Left ventricle myocardium superior (tissue), 1 donor: Measurements from ENCODE around the gene KIF13A. TPM values are rescaled to one million over a fixed set of nuclear protein-coding genes. Genes with fewer than 3 reads are reported as not detected.
"Not testable (repeated sequence)": the region's sequence is repeated elsewhere in the genome, so short reads cannot be mapped to it uniquely, and the experiment has no call there.

ENCODE experiments used
- ATAC-seq: fragments of 200-7000 bp; cut with Tn5 transposase; one replicate; pipeline ENCODE4 v1.9.1; 2020; ENCODE audit warnings: mild to moderate bottlenecking, moderate library complexity
- DNase-seq: peaks from one replicate; pipeline ENCODE4 v3.0.0-alpha.2; 2020
- intact Hi-C: fragments of 100-400 bp; cut with micrococcal nuclease; formaldehyde crosslinking; loops from one replicate; pipeline ENCODE4 v1.11.0; 2022
- total RNA-seq: library from RNA; stranded (reverse); fragmentation: NEBNext Ultra II Directional; extraction: Animal tissue kit (Norgen Biotek cat#: 25700); gene quantifications from one replicate; pipeline ENCODE4 v1.2.1, GENCODE V29; 2021
- donor health status: DM: no; HTN: yes; CAD: no; lungs with severe emphysema.

KIF13A gene
- total RNA-seq, 1 donor from 2014 or later: 59.5 TPM

DNA sequence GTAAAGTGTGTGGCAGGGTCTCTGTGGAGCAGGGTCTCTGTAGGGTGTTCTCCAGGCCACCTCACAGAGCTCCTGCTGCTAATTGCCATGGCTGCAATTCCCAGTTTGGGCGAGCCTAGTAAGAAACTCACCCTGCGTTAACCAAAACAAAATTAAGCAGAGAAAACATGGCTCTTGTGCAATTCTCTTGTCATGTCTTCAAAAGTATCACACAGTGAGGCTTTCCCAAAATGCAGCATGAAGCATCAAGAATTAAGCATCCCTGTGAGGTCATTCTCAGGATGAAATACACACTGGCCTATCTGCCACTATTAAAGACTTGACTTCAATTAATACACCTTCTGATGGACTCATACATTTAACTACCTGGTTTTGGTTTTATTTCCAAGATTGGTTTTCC, 72.8 kb downstream of the KIF13A start:
- intact Hi-C loops: loop anchor here (10.0 kb wide), 1 partner anchor 50 kb away; no protein-coding TSS in a partner anchor
- DNase-seq (no peak), ATAC-seq (no peak)

DNA sequence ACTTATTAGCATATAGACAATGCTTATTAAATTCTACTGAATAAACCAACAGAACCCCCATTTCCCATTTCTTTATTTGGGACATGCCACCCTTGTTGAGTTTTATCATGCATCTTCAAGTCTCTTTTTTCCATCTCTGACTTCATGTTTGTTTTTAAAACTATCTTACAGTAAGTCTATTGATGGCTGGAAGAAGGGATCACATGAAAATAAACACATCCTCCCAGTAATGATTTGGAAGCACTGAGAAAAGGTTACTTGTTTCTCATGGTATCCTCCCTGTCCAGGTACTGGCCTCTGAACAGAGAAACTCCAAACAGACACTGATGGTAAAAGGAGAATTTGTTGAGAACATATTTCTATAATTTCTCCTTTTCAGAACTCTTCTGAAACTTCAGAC, 74.9 kb downstream of the KIF13A start:
- DNase-seq: no peak
- no peak for ATAC-seq
- intact Hi-C loops: loop anchor here (10.0 kb wide), 1 partner anchor 48 kb away; no protein-coding TSS in a partner anchor

DNA sequence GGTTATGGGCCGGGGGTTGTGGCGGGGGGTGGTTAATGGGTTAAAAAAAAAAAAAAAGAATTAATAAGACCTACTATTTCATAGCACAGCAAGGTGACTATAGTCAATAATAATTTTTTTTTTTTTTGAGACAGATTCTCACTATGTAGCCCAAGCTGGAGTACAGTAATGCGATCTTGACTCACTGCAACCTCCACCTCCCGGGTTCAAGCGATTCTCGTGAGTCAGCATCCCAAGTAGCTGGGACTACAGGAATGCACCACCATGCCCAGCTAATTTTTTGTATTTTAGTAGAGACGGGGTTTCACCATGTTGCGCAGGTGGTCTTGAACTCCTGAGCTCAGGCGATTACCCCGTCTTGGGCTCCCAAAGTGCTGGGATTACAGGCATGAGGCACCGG, 75.8 kb downstream of the KIF13A start:
- not testable (repeated sequence) for ATAC-seq, DNase-seq
- intact Hi-C loops: loop anchor here (10.0 kb wide), 1 partner anchor 47 kb away; no protein-coding TSS in a partner anchor

DNA sequence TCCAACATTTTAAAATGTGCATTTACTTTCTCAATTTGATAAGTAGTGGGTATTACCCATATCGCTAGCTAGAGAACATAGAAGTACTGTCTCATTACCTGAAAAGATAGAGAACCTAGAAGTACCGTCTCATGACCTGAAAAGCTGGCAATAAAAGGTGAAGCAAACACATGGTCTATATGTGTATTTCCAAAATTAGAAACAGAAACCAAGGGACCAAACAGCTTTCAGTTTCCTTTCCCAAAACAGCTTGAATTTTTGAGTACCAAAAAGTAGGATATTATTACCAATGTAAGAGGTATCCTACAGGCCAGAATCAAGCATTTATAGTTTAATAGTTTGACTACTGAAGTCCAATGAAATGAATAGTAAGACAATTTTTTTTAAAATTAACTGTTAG, 77.2 kb downstream of the KIF13A start:
- intact Hi-C loops: loop anchor here (10.0 kb wide), 1 partner anchor 45 kb away; no protein-coding TSS in a partner anchor
- DNase-seq (no peak), ATAC-seq (peak; percentile 34)

DNA sequence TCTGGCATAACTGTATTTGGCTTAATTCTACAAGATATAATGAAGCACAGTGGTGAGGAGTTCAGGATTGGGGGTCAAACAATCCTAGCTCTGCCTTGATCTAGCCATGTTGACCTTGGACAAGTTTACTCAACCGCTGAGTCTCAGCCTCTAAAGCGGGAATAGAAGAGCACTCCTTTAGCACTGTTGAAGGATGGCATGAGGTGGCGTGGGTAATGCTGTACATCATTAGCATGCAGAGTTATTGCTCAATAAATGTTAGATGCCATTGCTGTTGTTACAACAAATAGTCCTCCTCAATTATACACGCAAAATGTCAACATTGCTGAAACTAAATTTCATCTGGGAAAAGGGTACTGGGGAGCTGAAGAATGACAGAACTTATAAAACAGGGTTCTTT, 78.6 kb downstream of the KIF13A start:
- DNase-seq (no peak), ATAC-seq (no peak)
- intact Hi-C loops: no loop called here

DNA sequence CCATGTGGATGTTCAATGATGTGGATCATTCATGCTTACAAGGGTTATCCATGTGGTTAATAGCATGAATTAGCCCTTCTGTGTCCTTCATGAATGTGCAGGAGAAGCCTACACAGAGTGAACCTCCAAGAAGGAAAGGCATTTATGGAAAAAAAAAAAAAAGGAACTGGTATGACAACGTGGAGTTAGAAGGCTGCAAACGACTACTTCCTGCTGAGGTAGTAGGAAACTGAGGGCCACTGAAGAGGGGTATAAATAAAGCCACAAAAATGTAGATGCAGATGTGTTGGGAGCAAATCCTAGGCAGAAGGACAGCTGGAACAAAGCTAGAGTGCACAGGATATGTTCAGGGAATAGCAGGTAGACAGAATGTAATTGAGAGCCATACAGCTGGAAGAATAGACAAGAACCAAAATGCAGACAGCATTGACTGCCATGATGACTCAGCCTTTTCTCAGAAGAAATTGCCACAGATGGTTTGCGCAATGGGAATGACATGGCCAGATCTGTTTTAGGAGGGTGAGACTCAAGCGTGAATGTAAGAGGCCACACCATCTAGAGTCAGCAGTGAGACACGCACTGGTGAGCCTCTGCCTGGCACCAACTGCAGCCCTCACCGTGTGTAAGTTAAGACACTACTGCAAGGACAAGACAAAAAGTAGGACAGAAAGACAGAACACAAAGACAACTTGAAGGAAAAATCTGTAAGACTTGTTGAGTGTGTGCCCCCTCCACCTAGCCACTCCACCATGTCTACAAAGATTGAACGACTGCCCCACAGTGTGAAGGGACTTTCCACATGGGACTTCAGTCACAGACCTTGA, 79.8 kb downstream of the KIF13A start:
- DNase-seq (peak; percentile 46), ATAC-seq (peak; percentile 84)
- intact Hi-C loops: no loop called here

DNA sequence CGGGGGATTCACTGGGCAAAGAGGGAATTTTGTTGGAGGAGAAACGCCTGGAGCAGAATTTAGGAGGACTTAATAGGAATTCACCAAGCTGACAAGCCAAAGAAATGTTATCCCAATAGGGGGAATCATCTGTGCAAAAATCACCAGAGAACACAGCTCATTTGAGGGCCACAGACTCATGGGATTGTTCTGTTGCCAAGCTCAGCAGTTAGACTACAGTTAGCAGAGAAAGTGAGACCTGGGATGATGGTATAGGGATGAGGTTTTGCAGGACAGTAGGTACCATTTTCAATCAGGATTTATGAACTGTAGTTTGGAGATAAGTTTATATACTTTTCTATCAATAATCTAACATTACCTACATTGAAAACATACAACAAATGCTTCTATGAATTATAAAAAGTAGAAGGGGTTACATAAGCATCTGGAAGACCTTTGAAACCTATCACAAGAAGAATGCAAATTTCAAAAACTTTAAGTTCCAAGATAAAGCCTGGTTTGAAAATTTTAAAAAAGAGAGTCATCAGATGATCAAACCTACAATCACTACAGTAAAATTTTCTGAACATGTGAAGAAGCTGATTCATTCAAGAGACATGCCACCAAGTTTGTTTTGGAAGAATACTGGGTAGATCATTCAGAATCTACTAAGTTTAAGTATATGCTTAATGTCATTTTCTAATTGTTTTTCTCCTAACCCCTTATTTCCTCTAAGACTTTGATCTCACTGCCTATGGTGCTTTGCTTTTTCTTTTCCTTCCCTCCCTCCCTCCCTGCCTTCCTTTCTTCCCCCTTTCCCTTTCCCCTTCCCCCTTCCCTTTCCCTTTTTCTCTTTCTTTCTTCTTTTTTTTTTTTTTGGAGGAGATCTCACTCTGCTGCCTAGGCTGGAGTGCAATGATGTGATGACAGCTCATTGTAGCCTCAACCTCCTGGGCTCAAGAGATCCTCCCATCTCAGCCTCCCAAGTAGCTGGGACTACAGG, 81.5 kb downstream of the KIF13A start:
- no peak for DNase-seq
- no peak for ATAC-seq
- intact Hi-C loops: no loop called here

DNA sequence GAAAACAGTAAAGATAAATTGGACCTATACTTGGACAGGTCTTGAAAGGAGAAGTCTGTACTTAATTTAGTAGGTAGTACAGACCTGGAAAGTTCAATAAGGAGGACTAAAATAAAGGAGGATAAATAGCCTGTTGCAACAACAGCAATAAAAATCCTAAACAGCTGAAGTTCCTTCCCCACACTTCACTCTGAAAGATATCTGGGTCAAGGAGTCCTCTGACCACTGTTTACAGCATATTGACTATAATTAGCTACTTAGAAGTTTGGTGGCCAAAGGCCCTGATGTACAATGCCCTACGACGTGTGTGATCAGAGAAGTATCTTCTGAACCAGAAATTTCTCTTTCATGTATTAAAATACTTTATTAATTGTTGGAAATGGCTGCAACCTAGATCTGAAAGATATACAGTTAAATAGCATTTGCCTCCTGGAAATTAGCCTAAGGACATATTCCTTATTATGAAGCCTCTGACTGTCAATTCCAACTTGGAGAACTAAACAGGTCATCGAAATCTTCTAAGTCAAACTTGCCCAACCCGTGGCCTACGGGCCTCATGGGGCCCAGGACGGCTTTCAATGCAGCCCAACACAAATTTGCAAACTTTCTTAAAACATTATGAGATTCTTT, 82.8 kb downstream of the KIF13A start:
- ATAC-seq: peak; percentile 38
- no peak for DNase-seq
- intact Hi-C loops: no loop called here

DNA sequence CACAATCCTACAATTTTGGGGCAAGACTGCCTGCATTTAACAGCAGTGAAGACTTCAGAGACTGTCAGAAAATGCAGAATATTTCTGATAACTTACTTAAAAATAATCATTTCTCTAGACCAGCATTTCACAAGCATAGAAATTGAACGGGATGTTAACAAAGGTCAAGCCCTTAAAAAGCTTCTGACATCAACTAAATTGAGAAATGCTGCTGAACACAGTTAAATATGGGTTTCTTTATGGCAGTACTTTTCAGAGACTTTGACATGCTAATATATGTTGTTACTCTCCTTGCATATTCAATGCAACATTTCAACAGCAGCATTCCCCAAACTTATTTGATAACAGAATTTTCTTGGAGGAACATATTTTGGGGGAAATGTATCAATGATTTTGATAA, 84.5 kb downstream of the KIF13A start:
- ATAC-seq: no peak

DNA sequence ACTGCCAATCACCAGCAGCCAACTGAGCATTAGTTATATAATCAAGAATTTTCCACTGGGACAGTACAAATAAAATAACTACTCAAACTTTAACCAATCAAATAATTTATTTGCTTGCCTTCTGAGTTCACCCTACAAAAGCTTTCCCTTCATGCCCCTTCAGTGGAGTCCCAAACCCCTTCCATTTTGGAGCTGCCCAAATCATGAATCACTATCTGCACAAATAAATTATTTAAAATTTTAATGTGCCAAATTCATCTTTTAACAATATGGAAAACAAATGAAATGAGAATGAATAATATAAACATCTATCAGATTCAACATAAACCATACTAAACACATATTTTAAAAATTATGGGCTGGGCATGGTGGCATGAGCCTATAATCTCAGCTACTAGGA, 85.9 kb downstream of the KIF13A start:
- DNase-seq: no peak
- intact Hi-C loops: no loop called here
- ATAC-seq: no peak

More for the DNA sequence above, 84.5 kb downstream of the KIF13A start:
- DNase-seq: no peak
- intact Hi-C loops: no loop called here

DNA sequence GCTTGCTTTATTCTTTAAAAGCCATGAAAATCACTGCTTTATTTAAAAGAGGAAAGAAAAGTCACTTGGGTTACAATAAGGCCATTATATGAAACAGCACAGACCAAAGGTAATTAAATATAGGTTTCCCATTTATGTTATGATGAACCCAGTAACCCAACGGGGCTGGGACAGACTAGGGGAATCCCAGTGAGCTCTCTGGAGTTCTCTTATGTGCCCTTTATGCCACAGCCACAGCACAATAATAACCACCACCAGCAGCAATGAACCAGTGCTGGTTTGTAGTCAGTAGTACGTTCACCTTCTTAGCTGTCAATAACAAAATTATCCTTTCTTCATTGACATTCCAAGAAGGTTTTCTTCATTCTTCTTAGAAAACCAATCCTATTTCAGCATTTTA, 87.4 kb downstream of the KIF13A start:
- intact Hi-C loops: no loop called here
- DNase-seq: no peak
- no peak for ATAC-seq

DNA sequence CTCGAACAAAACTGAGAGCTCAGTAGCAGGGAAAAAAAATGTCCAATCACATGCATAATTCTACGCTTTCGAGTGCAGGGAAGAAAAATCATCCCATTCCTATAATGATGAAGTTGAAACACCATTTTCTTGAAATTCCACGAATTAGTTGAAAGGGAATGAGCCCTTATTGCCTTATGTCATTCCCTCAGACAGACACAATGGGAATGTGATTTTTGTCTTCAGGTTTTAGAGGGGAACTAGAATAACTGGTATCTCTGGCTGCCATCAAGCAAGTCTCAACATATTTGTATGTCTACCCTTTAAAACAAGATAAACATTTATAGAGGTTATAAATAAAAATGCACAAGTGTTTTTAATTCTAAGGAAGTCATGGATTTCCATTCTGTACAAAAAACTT, 87.9 kb downstream of the KIF13A start:
- intact Hi-C loops: no loop called here
- ATAC-seq (no peak), DNase-seq (no peak)

DNA sequence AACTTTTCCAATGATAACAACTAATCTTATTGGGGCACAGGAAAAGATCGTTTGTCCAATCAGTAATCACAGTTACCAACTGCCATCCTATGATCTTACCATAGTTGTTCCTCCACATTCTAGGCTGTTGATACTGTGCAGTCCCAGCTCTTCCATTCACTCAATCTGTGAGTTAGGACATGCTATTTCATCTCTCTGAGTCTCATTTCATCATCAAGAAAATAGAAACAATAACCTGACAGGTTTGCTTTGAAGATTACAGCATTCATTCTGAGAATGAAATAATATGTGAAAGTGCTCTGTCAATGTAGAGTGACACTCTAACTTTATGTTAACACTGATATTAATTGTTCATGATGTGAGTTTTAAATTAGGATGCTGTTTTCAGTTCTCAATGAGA, 89.8 kb downstream of the KIF13A start:
- intact Hi-C loops: no loop called here
- no peak for DNase-seq
- no peak for ATAC-seq

DNA sequence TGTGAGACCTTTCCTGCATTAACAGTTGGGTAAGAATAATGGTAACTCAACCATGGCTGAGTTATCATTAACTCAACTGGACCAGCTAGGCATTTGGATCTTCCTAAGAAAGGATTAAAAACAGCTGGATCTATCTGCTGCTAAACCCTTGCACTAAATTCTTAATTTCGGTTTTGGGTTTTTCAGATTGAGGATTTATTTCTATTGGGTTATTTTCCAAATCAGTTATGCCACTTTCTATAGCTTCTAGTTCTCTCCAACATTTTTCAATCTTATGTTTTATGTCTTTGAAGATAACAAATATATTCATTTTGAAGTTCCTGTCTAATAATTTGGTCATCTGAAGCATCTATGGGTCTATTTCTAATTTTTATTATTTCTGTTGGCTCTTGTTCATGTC, 92.5 kb downstream of the KIF13A start:
- ATAC-seq: no peak
- intact Hi-C loops: no loop called here
- DNase-seq: no peak

DNA sequence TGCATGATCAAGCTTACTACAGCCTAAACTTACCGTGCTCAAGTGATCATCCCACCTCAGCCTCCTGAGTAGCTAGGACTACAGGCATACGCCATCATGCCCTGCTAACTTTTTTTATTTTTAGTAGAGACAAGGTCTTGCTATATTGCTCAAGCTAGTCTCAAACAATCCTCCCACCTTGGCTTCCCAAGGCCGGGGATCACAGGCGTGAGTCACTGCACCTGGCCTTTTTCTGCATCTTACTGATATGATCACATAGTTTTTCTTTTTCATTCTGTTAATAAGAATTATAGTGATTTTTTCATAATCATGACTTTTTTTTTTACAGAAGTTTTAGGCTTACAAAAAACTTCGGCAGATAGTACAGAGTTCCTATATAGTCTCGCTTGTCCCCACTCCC, 93.2 kb downstream of the KIF13A start:
- intact Hi-C loops: no loop called here
- ATAC-seq: no peak
- no peak for DNase-seq

DNA sequence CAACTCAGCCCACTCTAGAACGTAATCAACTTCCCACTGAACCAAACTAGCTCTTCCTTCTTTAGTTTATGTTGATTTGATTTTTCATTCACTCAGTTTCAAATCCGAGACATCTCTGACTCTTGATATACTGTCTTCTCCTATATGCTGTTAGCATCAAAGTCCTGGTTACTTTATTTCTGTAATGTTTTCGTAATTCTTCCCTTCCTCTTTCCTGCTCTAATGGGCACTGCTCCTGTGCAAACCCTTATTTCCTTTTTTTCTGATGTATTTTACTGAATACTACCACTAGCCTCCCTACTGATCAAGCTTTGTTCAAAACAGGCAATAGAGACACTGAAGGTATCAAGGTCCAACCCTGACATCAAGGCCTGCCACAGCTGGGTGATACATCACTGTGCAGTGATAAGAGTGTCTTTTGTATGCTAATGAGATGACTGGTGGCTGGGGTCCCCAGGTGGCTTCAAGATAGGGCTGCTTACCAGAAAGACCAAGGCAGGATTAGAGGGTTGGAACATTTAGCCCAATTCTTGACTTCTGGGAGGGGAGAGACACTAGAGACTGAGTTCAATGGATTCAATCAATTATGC, 95.2 kb downstream of the KIF13A start:
- DNase-seq: no peak

DNA sequence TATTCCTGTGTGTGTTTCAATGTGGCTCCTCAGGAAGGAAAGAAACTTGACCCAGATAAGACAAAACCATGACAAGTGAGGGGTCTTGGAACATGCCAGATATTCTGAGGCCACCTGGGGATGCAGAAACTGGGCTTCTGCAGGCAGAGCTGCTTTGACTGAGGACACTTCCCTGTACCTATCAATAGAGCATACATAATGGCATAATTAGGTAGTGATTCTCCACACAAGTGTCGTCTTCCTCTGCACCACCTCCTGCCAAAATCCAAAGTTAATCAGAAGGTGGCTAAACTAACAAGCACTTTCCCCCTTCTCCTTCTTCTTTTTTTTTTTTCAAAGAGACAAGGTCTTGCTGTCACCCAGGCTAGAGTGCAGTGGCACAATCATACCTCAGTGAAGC, 97.1 kb downstream of the KIF13A start:
- ATAC-seq (no peak), DNase-seq (no peak)
- intact Hi-C loops: no loop called here

More for the DNA sequence above, 95.2 kb downstream of the KIF13A start:
- intact Hi-C loops: no loop called here
- no peak for ATAC-seq

DNA sequence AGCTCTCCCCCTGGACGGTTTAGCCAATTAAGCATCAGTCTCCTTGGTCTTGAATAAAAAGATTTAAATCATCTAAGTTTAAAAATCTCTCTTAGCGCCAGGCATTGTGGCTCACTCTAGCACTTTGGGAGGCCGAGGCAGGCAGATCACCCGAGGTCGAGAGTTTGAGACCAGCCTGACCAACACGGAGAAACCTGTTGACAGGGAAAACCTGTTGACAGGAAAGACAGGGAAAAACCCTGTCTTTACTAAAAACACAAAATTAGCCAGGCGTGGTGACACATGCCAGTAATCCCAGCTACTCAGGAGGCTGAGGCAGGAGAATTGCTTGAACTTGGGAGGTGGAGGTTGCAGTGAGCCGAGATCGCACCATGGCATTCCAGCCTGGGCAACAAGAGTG, 97.7 kb downstream of the KIF13A start:
- intact Hi-C loops: not testable (repeated sequence)

DNA sequence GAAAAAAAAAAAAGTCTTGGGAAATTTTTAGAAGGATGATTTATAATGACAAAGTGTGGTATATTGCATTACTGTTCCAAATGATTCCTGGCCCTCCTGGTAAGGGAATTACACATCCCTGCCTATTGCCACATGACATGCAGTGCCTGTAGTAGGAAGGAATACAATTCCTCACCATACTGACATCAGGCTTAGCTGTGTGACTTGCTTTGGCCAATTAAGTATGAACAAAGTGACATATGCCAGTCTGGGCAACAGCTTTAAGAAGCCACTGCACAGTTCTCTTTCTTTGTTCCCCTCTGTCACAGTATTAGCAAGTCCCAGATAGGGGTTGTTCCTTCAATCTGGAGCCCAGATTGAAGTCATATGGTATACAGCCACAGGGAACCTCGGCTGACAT, 100.5 kb downstream of the KIF13A start:
- ATAC-seq: no peak
- intact Hi-C loops: no loop called here
- DNase-seq: no peak

More for the DNA sequence above, 97.7 kb downstream of the KIF13A start:
- DNase-seq, ATAC-seq: not testable (repeated sequence)
